Stomach smooth muscle (tissue), 2 donors: ENCODE measurements around the gene NCOA4.
"Not testable (repeated sequence)": the region's sequence is repeated elsewhere in the genome, so short reads cannot be mapped to it uniquely, and the experiment has no call there.

ENCODE experiments used
- H3K27ac ChIP-seq: one replicate; pipeline ENCODE4 v1.7.0; 2013; ENCODE audit warnings: mild to moderate bottlenecking, low read length, inconsistent platforms
- H3K27me3 ChIP-seq, 2 donors: one replicate each; pipeline ENCODE4 v1.7.0; 2013; ENCODE audit warnings: low read length in 2 of 2; ENCODE audit not compliant: insufficient read depth in 2 of 2, control insufficient read depth in 1 of 2
- H3K36me3 ChIP-seq, 2 donors: one replicate each; pipeline ENCODE4 v1.7.0; 2013; ENCODE audit warnings: low read length in 2 of 2; ENCODE audit not compliant: control insufficient read depth in 2 of 2, insufficient read depth in 2 of 2
- H3K4me1 ChIP-seq: one replicate; pipeline ENCODE4 v1.7.0; 2013; ENCODE audit warnings: low read length; ENCODE audit not compliant: control insufficient read depth, insufficient read depth
- H3K4me3 ChIP-seq, 2 donors: one replicate each; pipeline ENCODE4 v1.7.0; 2013; ENCODE audit warnings: low read length in 2 of 2
- H3K9ac ChIP-seq, 2 donors: one replicate each; pipeline ENCODE4 v1.7.0; 2013; ENCODE audit warnings: low read length in 2 of 2, mild to moderate bottlenecking in 1 of 2
- H3K9me3 ChIP-seq, 2 donors: one replicate each; pipeline ENCODE4 v1.7.0; 2013; ENCODE audit warnings: low read length in 2 of 2; ENCODE audit not compliant: control insufficient read depth in 2 of 2
- donor health status: healthy.
- donor health status: Pancreatic carcinoma.

NCOA4 gene

GRCh38 chr10:46068905-46069304 lies 38.5 kb upstream of the NCOA4 start:
- no peak overlapping the region for H3K27ac ChIP-seq
- no peaks in the 10 kb centered on the region for H3K27me3 ChIP-seq
- no peaks in the 10 kb centered on the region for H3K4me1 ChIP-seq
- no peak overlapping the region for H3K9ac ChIP-seq
- peaks cover 0 to 2% of the 10 kb centered on the region in 2 donors for H3K9me3 ChIP-seq
- H3K36me3 ChIP-seq: no peaks in the 10 kb centered on the region
- H3K4me3 ChIP-seq: no peak overlapping the region

- Histone ChIP-seq H3K27ac (no peak overlapping the region), H3K9ac (no peak overlapping the region), H3K27me3 (no peaks in the 10 kb centered on the region), H3K4me1 (no peaks in the 10 kb centered on the region), H3K36me3 (no peaks in the 10 kb centered on the region), H3K9me3 (no peaks in the 10 kb centered on the region), H3K4me3 (no peak overlapping the region)
These were observed 37.7 kb upstream of the NCOA4 start for GRCh38 chr10:46068117-46068516.

- no peaks in the 10 kb centered on the region for H3K4me1 ChIP-seq
- H3K27ac ChIP-seq: no peak overlapping the region
- no peaks in the 10 kb centered on the region for H3K36me3 ChIP-seq
- H3K27me3 ChIP-seq: no peaks in the 10 kb centered on the region
- no peak overlapping the region for H3K9ac ChIP-seq
- no peak overlapping the region for H3K4me3 ChIP-seq
- H3K9me3 ChIP-seq: no peaks in the 10 kb centered on the region
These were observed 33.9 kb upstream of the NCOA4 start for GRCh38 chr10:46064269-46064817.

- no peak overlapping the region for H3K4me3 ChIP-seq
- H3K27me3 ChIP-seq: no peaks in the 10 kb centered on the region
- no peaks in the 10 kb centered on the region for H3K4me1 ChIP-seq
- no peaks in the 10 kb centered on the region for H3K36me3 ChIP-seq
- no peak overlapping the region for H3K9ac ChIP-seq
- no peaks in the 10 kb centered on the region for H3K9me3 ChIP-seq
- no peak overlapping the region for H3K27ac ChIP-seq
These were observed 32.5 kb upstream of the NCOA4 start for GRCh38 chr10:46062723-46063428.

GRCh38 chr10:46060706-46061105 lies 30.3 kb upstream of the NCOA4 start:
- Histone ChIP-seq H3K27ac (no peak overlapping the region), H3K4me3 (no peak overlapping the region), H3K36me3 (no peaks in the 10 kb centered on the region), H3K4me1 (no peaks in the 10 kb centered on the region), H3K27me3 (no peaks in the 10 kb centered on the region), H3K9ac (no peak overlapping the region), H3K9me3 (no peaks in the 10 kb centered on the region)

GRCh38 chr10:46057927-46058326 lies 27.5 kb upstream of the NCOA4 start:
- not testable (repeated sequence) for H3K27me3 ChIP-seq, H3K4me3 ChIP-seq, H3K27ac ChIP-seq, H3K9ac ChIP-seq, H3K4me1 ChIP-seq, H3K36me3 ChIP-seq, H3K9me3 ChIP-seq

GRCh38 chr10:46057038-46057437 lies 26.6 kb upstream of the NCOA4 start:
- H3K9me3 ChIP-seq: no peaks in the 10 kb centered on the region
- H3K36me3 ChIP-seq: no peaks in the 10 kb centered on the region
- no peaks in the 10 kb centered on the region for H3K27me3 ChIP-seq
- H3K4me1 ChIP-seq: no peaks in the 10 kb centered on the region
- H3K4me3 ChIP-seq: no peak overlapping the region
- H3K27ac ChIP-seq: no peak overlapping the region
- no peak overlapping the region for H3K9ac ChIP-seq

- no peak overlapping the region for H3K4me3 ChIP-seq
- H3K27ac ChIP-seq: no peak overlapping the region
- no peaks in the 10 kb centered on the region for H3K9me3 ChIP-seq
- H3K36me3 ChIP-seq: no peaks in the 10 kb centered on the region
- no peak overlapping the region for H3K9ac ChIP-seq
- H3K27me3 ChIP-seq: no peaks in the 10 kb centered on the region
- H3K4me1 ChIP-seq: no peaks in the 10 kb centered on the region
These were observed 25.3 kb upstream of the NCOA4 start for GRCh38 chr10:46055771-46056170.

GRCh38 chr10:46053534-46054434 lies 23.4 kb upstream of the NCOA4 start:
- Histone ChIP-seq H3K36me3 (no peaks in the 10 kb centered on the region), H3K27ac (no peak overlapping the region), H3K4me1 (no peaks in the 10 kb centered on the region), H3K9ac (no peak overlapping the region), H3K9me3 (no peaks in the 10 kb centered on the region), H3K27me3 (no peaks in the 10 kb centered on the region), H3K4me3 (no peak overlapping the region)

- no peaks in the 10 kb centered on the region for H3K36me3 ChIP-seq
- H3K4me3 ChIP-seq: no peak overlapping the region
- peaks cover 0 to 3% of the 10 kb centered on the region in 2 donors for H3K27me3 ChIP-seq
- H3K9me3 ChIP-seq: no peaks in the 10 kb centered on the region
- H3K27ac ChIP-seq: no peak overlapping the region
- no peaks in the 10 kb centered on the region for H3K4me1 ChIP-seq
- H3K9ac ChIP-seq: no peak overlapping the region
These were observed 22.5 kb upstream of the NCOA4 start for GRCh38 chr10:46052791-46053375.
